HepG2 (cell line): ENCODE data around the gene CASKIN2. TPM values are rescaled to one million over a fixed set of nuclear protein-coding genes. Genes with fewer than 3 reads are reported as not detected.

Experiments
- ATF3 ChIP-seq: sonication (generic); formaldehyde crosslinking; IDR thresholded peaks from 2 replicates; pipeline ENCODE4 v1.4.0; 2020; ENCODE audit warnings: missing genetic modification reagents
- BCLAF1 ChIP-seq: fragments of 450-650 bp; IDR thresholded peaks from 2 replicates; pipeline ENCODE4 v1.6.1; 2017; ENCODE audit warnings: mild to moderate bottlenecking
- CBX5 ChIP-seq: sonication (generic); formaldehyde crosslinking; IDR thresholded peaks from 2 replicates; pipeline ENCODE4 v1.4.0; 2020; ENCODE audit warnings: missing genetic modification reagents, borderline replicate concordance
- HNF4A ChIP-seq: sonication (generic); formaldehyde crosslinking; IDR thresholded peaks from 2 replicates; pipeline ENCODE4 v1.4.0; 2020; ENCODE audit warnings: missing genetic modification reagents
- IRF2 ChIP-seq: IDR thresholded peaks from 2 replicates; pipeline ENCODE4 v1.6.1; 2018; ENCODE audit warnings: missing genetic modification reagents, missing compliant biosample characterization
- LBX2 ChIP-seq: sonication (generic); formaldehyde crosslinking; IDR thresholded peaks from 2 replicates; pipeline ENCODE4 v1.5.0; 2020; ENCODE audit warnings: missing genetic modification reagents, mild to moderate bottlenecking, borderline replicate concordance
- NFIB ChIP-seq: sonication (generic); formaldehyde crosslinking; IDR thresholded peaks from 2 replicates; pipeline ENCODE4 v1.9.0; 2021; ENCODE audit warnings: missing genetic modification reagents, mild to moderate bottlenecking, borderline replicate concordance
- NKX3-1 ChIP-seq: sonication (generic); formaldehyde crosslinking; IDR thresholded peaks from 2 replicates; pipeline ENCODE4 v1.5.0; 2020; ENCODE audit warnings: missing genetic modification reagents
- NRL ChIP-seq: sonication (generic); formaldehyde crosslinking; IDR thresholded peaks from 2 replicates; pipeline ENCODE4 v1.5.0; 2020; ENCODE audit warnings: missing genetic modification reagents, mild to moderate bottlenecking, moderate library complexity, borderline replicate concordance
- PAF1 ChIP-seq: IDR thresholded peaks from 2 replicates; pipeline ENCODE4 v1.6.1; 2016; ENCODE audit warnings: missing genetic modification reagents, missing compliant biosample characterization
- SALL1 ChIP-seq: sonication (generic); formaldehyde crosslinking; IDR thresholded peaks from 2 replicates; pipeline ENCODE4 v1.8.0; 2022; ENCODE audit warnings: mild to moderate bottlenecking, missing genetic modification reagents
- SALL2 ChIP-seq: sonication (generic); formaldehyde crosslinking; IDR thresholded peaks from 2 replicates; pipeline ENCODE4 v1.8.1; 2023; ENCODE audit warnings: mild to moderate bottlenecking, missing genetic modification reagents, inconsistent platforms
- SKIL ChIP-seq: sonication (generic); formaldehyde crosslinking; IDR thresholded peaks from 2 replicates; pipeline ENCODE4 v1.8.0; 2022; ENCODE audit warnings: missing genetic modification reagents, mild to moderate bottlenecking, moderate library complexity, borderline replicate concordance
- TEF ChIP-seq: sonication (generic); formaldehyde crosslinking; IDR thresholded peaks from 2 replicates; pipeline ENCODE4 v1.5.0; 2020; ENCODE audit warnings: missing genetic modification reagents
- ZFAT ChIP-seq: sonication (generic); formaldehyde crosslinking; conservative IDR thresholded peaks from 2 replicates; pipeline ENCODE4 v1.8.1; 2023; ENCODE audit warnings: missing genetic modification reagents, inconsistent platforms
- ZFP1 ChIP-seq: IDR thresholded peaks from 2 replicates; pipeline ENCODE4 v1.6.1; 2016
- ZNF160 ChIP-seq: sonication (generic); formaldehyde crosslinking; IDR thresholded peaks from 2 replicates; pipeline ENCODE4 v1.8.0; 2022; ENCODE audit warnings: mild to moderate bottlenecking, inconsistent platforms, missing genetic modification reagents
- ZNF326 ChIP-seq: sonication (generic); formaldehyde crosslinking; IDR thresholded peaks from 2 replicates; pipeline ENCODE4 v1.4.0; 2020; ENCODE audit warnings: missing genetic modification reagents, borderline replicate concordance
- ZNF784 ChIP-seq: sonication (generic); formaldehyde crosslinking; IDR thresholded peaks from 2 replicates; pipeline ENCODE4 v1.5.1; 2020; ENCODE audit warnings: missing genetic modification reagents, mild to moderate bottlenecking, borderline replicate concordance
- polyA plus RNA-seq, 8 experiments: library from polyadenylated mRNA; depleted of rRNA in 3 of 8; stranded (reverse) in 7 of 8; unstranded in 1 of 8; fragments of >200 nt; fragmentation: Illumina TruSeq in 4 of 8; extraction: Trizol in 4 of 8; gene quantifications; 2 replicates each; pipeline versions ENCODE4 v1.2.1 to v1.2.3, GENCODE V29; 2011 to 2016; ENCODE audit warnings: low read depth in 4 of 8, missing spikeins in 1 of 8, mixed read lengths in 1 of 8; ENCODE audit not compliant: insufficient read depth in 1 of 8
- total RNA-seq, 5 experiments: library from RNA; depleted of rRNA; stranded (reverse); fragments of >200 nt; fragmentation: Illumina TruSeq; extraction: Trizol; gene quantifications; 2 replicates each; pipeline ENCODE4 v1.2.3, GENCODE V29; 2016; ENCODE audit warnings: low read depth in 1 of 5

The CASKIN2 gene
- total and polyA plus RNA-seq, 2 of the 13 experiments (the other 11 are each of a cell fraction or from before 2014, with no cell fraction given) = 5.2 to 7.8 TPM

- TF ChIP-seq SKIL (CRISPR knock-in tag) (peak; percentile 88), LBX2 (CRISPR knock-in tag) (no peak), ZNF160 (CRISPR knock-in tag) (peak; percentile 75), CBX5 (CRISPR knock-in tag) (no peak; the same call in 1 of the 2 replicates), ZFP1 (CRISPR knock-in tag) (peak; percentile 61; the same call in 1 of the 2 replicates), SALL1 (CRISPR knock-in tag) (peak; percentile 95), HNF4A (CRISPR knock-in tag) (peak; percentile 57), TEF (CRISPR knock-in tag) (no peak), SALL2 (CRISPR knock-in tag) (peak; percentile 90), ZNF326 (CRISPR knock-in tag) (no peak), ATF3 (CRISPR knock-in tag) (peak; percentile 59; the same call in 1 of the 2 replicates), IRF2 (CRISPR knock-in tag) (peak; percentile 64; the same call in 1 of the 2 replicates), BCLAF1 (no peak), NRL (CRISPR knock-in tag) (peak; percentile 73), NFIB (CRISPR knock-in tag) (no peak), PAF1 (CRISPR knock-in tag) (no peak), ZNF784 (CRISPR knock-in tag) (peak; percentile 63; the same call in 1 of the 2 replicates), ZFAT (CRISPR knock-in tag) (no peak), NKX3-1 (CRISPR knock-in tag) (no peak)
These were observed 41.9 kb upstream of the CASKIN2 start (continued) for GRCh38 chr17:75557075-75557851.
